Renal cortex interstitium (tissue), 11 donors: ENCODE data around the gene EEPD1. TPM values are rescaled to one million over a fixed set of nuclear protein-coding genes. Genes with fewer than 3 reads are reported as not detected.

Experiments used
- DNase-seq, 11 donors: peaks; one replicate each; pipeline ENCODE4 v3.0.0-alpha.2; 2013; ENCODE audit warnings: low read depth in 9 of 11, low spot score in 4 of 11; ENCODE audit errors: extremely low read depth in 1 of 11
- polyA plus RNA-seq, 3 donors: library from polyadenylated mRNA; unstranded; fragments of 120-200 nt; gene quantifications; one replicate each; pipeline ENCODE4 v1.2.1, GENCODE V29; 2013; ENCODE audit not compliant: insufficient read length in 3 of 3

EEPD1 gene
- polyA plus RNA-seq, 3 donors = 6.5 to 7.9 (median 6.6) TPM

- no peak for DNase-seq
Observed at GRCh38 chr7:36204929-36205635, 52.0 kb downstream of the EEPD1 start.

- DNase-seq = no peak
Observed at GRCh38 chr7:36205803-36206202, 52.7 kb downstream of the EEPD1 start.

GRCh38 chr7:36207451-36208291 is 54.6 kb downstream of the EEPD1 start:
- DNase-seq = no peak

- DNase-seq = no peak
Observed at GRCh38 chr7:36208426-36208825, 55.4 kb downstream of the EEPD1 start.

- no peak for DNase-seq
Observed at GRCh38 chr7:36208997-36209813, 56.2 kb downstream of the EEPD1 start.

- no peak for DNase-seq
Observed at GRCh38 chr7:36209814-36210183, 56.7 kb downstream of the EEPD1 start.

- no peak for DNase-seq
Observed at GRCh38 chr7:36210291-36210922, 57.4 kb downstream of the EEPD1 start.

GRCh38 chr7:36214608-36215456 is 61.8 kb downstream of the EEPD1 start:
- peak in 1 of 11 donors; percentile 31 for DNase-seq

GRCh38 chr7:36215457-36215765 is 62.4 kb downstream of the EEPD1 start:
- DNase-seq = no peak

GRCh38 chr7:36216063-36216684 is 63.1 kb downstream of the EEPD1 start:
- DNase-seq = no peak

- no peak for DNase-seq
Observed at GRCh38 chr7:36217211-36217960, 64.3 kb downstream of the EEPD1 start.

- DNase-seq = no peak
Observed at GRCh38 chr7:36217961-36218284, 64.9 kb downstream of the EEPD1 start.

- no peak for DNase-seq
Observed at GRCh38 chr7:36219429-36219828, 66.4 kb downstream of the EEPD1 start.

- no peak for DNase-seq
Observed at GRCh38 chr7:36223851-36224250, 70.8 kb downstream of the EEPD1 start.

GRCh38 chr7:36224934-36225858 is 72.1 kb downstream of the EEPD1 start:
- DNase-seq = no peak

- no peak for DNase-seq
Observed at GRCh38 chr7:36226151-36226550, 73.1 kb downstream of the EEPD1 start.

GRCh38 chr7:36227223-36227622 is 74.2 kb downstream of the EEPD1 start:
- no peak for DNase-seq
